Activated CD8-positive, alpha-beta memory T cell treated with anti-CD3 and anti-CD28 coated beads, Interleukin-2, amount 50 U/mL, for 1 hour (primary cell): Measurements from ENCODE around the gene WDR53.
"Not testable (repeated sequence)": the region's sequence is repeated elsewhere in the genome, so short reads cannot be mapped to it uniquely, and the experiment has no call there.

Source experiments
- DNase-seq: peaks from one replicate; pipeline ENCODE4 v3.0.0-alpha.2; 2020; ENCODE audit errors: extremely low read depth

WDR53 gene

GRCh38 chr3:196517919-196518318, 50.4 kb downstream of the WDR53 start:
- DNase-seq, result no peak

GRCh38 chr3:196517162-196517800, 51.1 kb downstream of the WDR53 start:
- DNase-seq, result no peak

GRCh38 chr3:196514913-196515621, 53.3 kb downstream of the WDR53 start, which contains the start of gene SMCO1:
SMCO1 (minus strand) TSS chr3:196515346; CDS start chr3:196515209, 137 bp downstream.
- DNase-seq, result no peak

- DNase-seq, result no peak
Measured at GRCh38 chr3:196514350-196514716, 54.0 kb downstream of the WDR53 start.

- no peak for DNase-seq
Measured at GRCh38 chr3:196513697-196514349, 54.5 kb downstream of the WDR53 start.

- DNase-seq, result not testable (repeated sequence)
Measured at GRCh38 chr3:196511646-196512425, 56.5 kb downstream of the WDR53 start.

- DNase-seq, result not testable (repeated sequence)
Measured at GRCh38 chr3:196511108-196511507, 57.2 kb downstream of the WDR53 start.

- DNase-seq, result no peak
Measured at GRCh38 chr3:196506687-196507086, 61.7 kb downstream of the WDR53 start.

DNA sequence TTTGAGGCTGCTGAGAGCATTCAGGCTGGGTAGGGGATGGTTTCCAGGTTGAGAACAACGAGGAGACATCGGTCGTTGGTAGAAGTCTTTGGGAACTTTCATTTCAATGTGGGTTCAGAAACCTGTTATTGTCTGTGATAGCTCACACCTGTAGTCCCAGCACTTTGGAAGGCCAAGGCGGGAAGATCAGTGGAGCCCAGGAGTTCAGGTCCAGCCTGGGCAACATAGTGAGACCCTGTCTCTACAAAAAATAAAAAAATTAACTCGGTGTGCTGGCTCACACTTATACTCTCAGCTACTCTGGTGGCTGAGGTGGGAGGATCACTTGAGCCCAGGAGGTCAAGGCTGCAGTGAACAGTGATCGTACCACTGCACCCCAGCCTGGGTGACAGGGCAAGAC, 63.8 kb downstream of the WDR53 start:
- no peak for DNase-seq
